HepG2 (cell line): ENCODE data around the gene ASAP2. TPM values are rescaled to one million over a fixed set of nuclear protein-coding genes. Genes with fewer than 3 reads are reported as not detected.

Experiments
- ATF5 ChIP-seq: sonication (generic); formaldehyde crosslinking; IDR thresholded peaks from 2 replicates; pipeline ENCODE4 v1.4.0; 2020; ENCODE audit warnings: mild to moderate bottlenecking, low read depth, missing genetic modification reagents
- BRCA1 ChIP-seq: sonication (generic); formaldehyde crosslinking; IDR thresholded peaks from 2 replicates; pipeline ENCODE4 v1.4.0; 2020; ENCODE audit warnings: missing genetic modification reagents
- CREBL2 ChIP-seq: sonication (generic); formaldehyde crosslinking; IDR thresholded peaks from 2 replicates; pipeline ENCODE4 v1.8.1; 2023; ENCODE audit warnings: missing genetic modification reagents, mild to moderate bottlenecking, borderline replicate concordance
- DNMT1 ChIP-seq: sonication (generic); formaldehyde crosslinking; IDR thresholded peaks from 2 replicates; pipeline ENCODE4 v1.5.1; 2020; ENCODE audit warnings: mild to moderate bottlenecking, missing genetic modification reagents
- GTF3A ChIP-seq: sonication (generic); formaldehyde crosslinking; conservative IDR thresholded peaks from 2 replicates; pipeline ENCODE4 v1.4.0; 2020; ENCODE audit warnings: mild to moderate bottlenecking, missing genetic modification reagents
- HMG20A ChIP-seq: IDR thresholded peaks from 2 replicates; pipeline ENCODE4 v1.6.1; 2016; ENCODE audit warnings: borderline replicate concordance
- KDM5B ChIP-seq: sonication (generic); formaldehyde crosslinking; IDR thresholded peaks from 2 replicates; pipeline ENCODE4 v1.4.0; 2020; ENCODE audit warnings: missing genetic modification reagents, mild to moderate bottlenecking, borderline replicate concordance
- KLF15 ChIP-seq: sonication (generic); formaldehyde crosslinking; IDR thresholded peaks from 2 replicates; pipeline ENCODE4 v1.8.1; 2023; ENCODE audit warnings: borderline replicate concordance, mild to moderate bottlenecking, inconsistent platforms, missing genetic modification reagents, mixed read lengths
- SMAD9 ChIP-seq: sonication (generic); formaldehyde crosslinking; IDR thresholded peaks from 2 replicates; pipeline ENCODE4 v1.5.1; 2020; ENCODE audit warnings: mild to moderate bottlenecking, missing genetic modification reagents
- XBP1 ChIP-seq: sonication (generic); formaldehyde crosslinking; IDR thresholded peaks from 2 replicates; pipeline ENCODE4 v1.5.0; 2020; ENCODE audit warnings: missing genetic modification reagents
- ZKSCAN5 ChIP-seq: sonication (generic); formaldehyde crosslinking; IDR thresholded peaks from 2 replicates; pipeline ENCODE4 v1.5.1; 2020; ENCODE audit warnings: mild to moderate bottlenecking, missing genetic modification reagents
- ZNF124 ChIP-seq: sonication (generic); formaldehyde crosslinking; IDR thresholded peaks from 2 replicates; pipeline ENCODE4 v1.4.0; 2020; ENCODE audit warnings: missing genetic modification reagents
- ZNF260 ChIP-seq: sonication (generic); formaldehyde crosslinking; IDR thresholded peaks from 2 replicates; pipeline ENCODE4 v1.4.0; 2020; ENCODE audit warnings: missing genetic modification reagents, low read depth, mild to moderate bottlenecking, borderline replicate concordance
- ZNF619 ChIP-seq: sonication (generic); formaldehyde crosslinking; IDR thresholded peaks from 2 replicates; pipeline ENCODE4 v1.4.0; 2020; ENCODE audit warnings: mild to moderate bottlenecking, missing genetic modification reagents
- ZNF639 ChIP-seq: conservative IDR thresholded peaks from 2 replicates; pipeline ENCODE4 v1.6.1; 2018; ENCODE audit warnings: missing genetic modification reagents
- ZNF674 ChIP-seq: sonication (generic); formaldehyde crosslinking; IDR thresholded peaks from 2 replicates; pipeline ENCODE4 v1.5.0; 2020; ENCODE audit warnings: low read depth, mild to moderate bottlenecking, missing genetic modification reagents
- ZNF720 ChIP-seq: sonication (generic); formaldehyde crosslinking; IDR thresholded peaks from 2 replicates; pipeline ENCODE4 v1.4.0; 2020; ENCODE audit warnings: missing genetic modification reagents
- ZNF891 ChIP-seq: sonication (generic); formaldehyde crosslinking; IDR thresholded peaks from 2 replicates; pipeline ENCODE4 v1.5.0; 2020; ENCODE audit warnings: mild to moderate bottlenecking, missing genetic modification reagents
- ZZZ3 ChIP-seq: sonication (generic); formaldehyde crosslinking; IDR thresholded peaks from 2 replicates; pipeline ENCODE4 v1.4.0; 2020; ENCODE audit warnings: missing genetic modification reagents, mild to moderate bottlenecking, borderline replicate concordance
- polyA plus RNA-seq, 8 experiments: library from polyadenylated mRNA; depleted of rRNA in 3 of 8; stranded (reverse) in 7 of 8; unstranded in 1 of 8; fragments of >200 nt; fragmentation: Illumina TruSeq in 4 of 8; extraction: Trizol in 4 of 8; gene quantifications; 2 replicates each; pipeline versions ENCODE4 v1.2.1 to v1.2.3, GENCODE V29; 2011 to 2016; ENCODE audit warnings: low read depth in 4 of 8, missing spikeins in 1 of 8, mixed read lengths in 1 of 8; ENCODE audit not compliant: insufficient read depth in 1 of 8
- total RNA-seq, 5 experiments: library from RNA; depleted of rRNA; stranded (reverse); fragments of >200 nt; fragmentation: Illumina TruSeq; extraction: Trizol; gene quantifications; 2 replicates each; pipeline ENCODE4 v1.2.3, GENCODE V29; 2016; ENCODE audit warnings: low read depth in 1 of 5
- TF ChIP-seq, protein P1 (sequence below): sonication (generic); formaldehyde crosslinking; IDR thresholded peaks from 2 replicates; pipeline ENCODE4 v1.8.0; 2022; ENCODE audit warnings: mild to moderate bottlenecking, missing genetic modification reagents; ENCODE audit not compliant: insufficient replicate concordance
- TF ChIP-seq, protein P2 (sequence below), 2 experiments: IDR thresholded peaks; 2 replicates each; pipeline ENCODE4 v1.6.1; 2011 to 2012; ENCODE audit warnings: low read length in 2 of 2, borderline replicate concordance in 1 of 2, low read depth in 1 of 2, mild to moderate bottlenecking in 1 of 2, moderate library complexity in 1 of 2

Gene ASAP2
- total and polyA plus RNA-seq, 2 of the 13 experiments (the other 11 are each of a cell fraction or from before 2014, with no cell fraction given): 7.3 to 22.3 TPM

DNA sequence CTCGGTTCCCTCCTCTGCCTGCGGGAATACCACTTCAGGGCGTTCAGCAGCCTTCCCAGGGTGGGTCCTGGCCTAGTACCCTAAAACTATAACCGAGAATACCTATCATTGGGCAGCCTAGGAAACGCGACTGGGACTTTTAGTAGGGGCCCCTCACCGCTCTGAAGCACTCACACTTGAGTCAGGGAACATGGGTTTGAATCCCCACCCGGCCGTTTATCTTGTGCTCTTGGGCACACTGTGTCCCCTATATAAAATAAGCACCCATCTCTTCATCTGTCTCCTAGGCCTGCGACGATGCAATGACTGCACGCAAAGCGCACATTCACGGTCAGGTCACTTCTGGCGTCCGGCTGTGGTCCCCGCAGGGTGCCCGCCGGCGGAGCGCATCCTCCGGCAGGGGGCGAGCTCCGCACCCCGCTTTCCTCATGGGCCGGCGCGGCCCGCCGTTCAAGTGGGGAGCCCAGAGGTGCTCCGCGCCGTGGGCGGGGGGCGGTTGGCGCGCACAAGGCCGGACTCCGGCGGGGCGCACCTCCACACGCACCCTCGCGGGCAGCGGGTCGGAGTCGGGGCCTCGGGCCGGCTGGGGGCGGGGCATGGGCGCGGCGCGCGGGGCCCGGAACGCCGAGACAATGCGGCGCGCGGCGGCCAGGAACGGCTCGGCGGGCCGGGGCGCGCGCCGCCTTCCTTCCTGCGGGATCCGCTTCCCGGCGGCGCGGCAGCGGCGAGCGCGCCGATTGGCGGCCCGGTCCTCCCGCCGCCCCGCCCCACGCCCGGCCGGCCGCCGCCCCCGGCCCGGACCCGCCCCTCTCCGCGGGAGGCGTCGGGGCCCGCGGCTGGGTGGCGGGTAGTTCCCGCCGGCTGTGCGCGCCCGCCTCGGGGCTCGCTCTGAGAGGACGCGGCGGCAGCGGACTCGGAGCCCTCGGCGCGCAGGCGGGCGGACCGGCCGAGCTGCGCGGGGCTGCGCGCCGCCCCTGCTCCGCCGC is at the start of gene ASAP2 (continued):
- TF ChIP-seq KLF15 (no peak), ATF5 (CRISPR knock-in tag) (no peak), ZNF720 (no peak), ZZZ3 (no peak), ZKSCAN5 (CRISPR knock-in tag) (no peak), DNMT1 (CRISPR knock-in tag) (0 out of 2 replicates have a peak, but pooled peaks have one; percentile 33), ZNF639 (CRISPR knock-in tag) (peak; percentile 90), BRCA1 (CRISPR knock-in tag) (no peak), KDM5B (CRISPR knock-in tag) (peak; percentile 69; the same call in 1 of the 2 replicates), CREBL2 (CRISPR knock-in tag) (0 out of 2 replicates have a peak, but pooled peaks have one; percentile 25), HMG20A (CRISPR knock-in tag) (no peak), ZNF260 (CRISPR knock-in tag) (no peak), ZNF891 (no peak; the same call in 1 of the 2 replicates), SMAD9 (no peak), ZNF619 (CRISPR knock-in tag) (no peak), GTF3A (CRISPR knock-in tag) (no peak), XBP1 (no peak), ZNF674 (CRISPR knock-in tag) (no peak), ZNF124 (CRISPR knock-in tag) (0 out of 2 replicates have a peak, but pooled peaks have one; percentile 26)
- TF ChIP-seq, protein P1, sequence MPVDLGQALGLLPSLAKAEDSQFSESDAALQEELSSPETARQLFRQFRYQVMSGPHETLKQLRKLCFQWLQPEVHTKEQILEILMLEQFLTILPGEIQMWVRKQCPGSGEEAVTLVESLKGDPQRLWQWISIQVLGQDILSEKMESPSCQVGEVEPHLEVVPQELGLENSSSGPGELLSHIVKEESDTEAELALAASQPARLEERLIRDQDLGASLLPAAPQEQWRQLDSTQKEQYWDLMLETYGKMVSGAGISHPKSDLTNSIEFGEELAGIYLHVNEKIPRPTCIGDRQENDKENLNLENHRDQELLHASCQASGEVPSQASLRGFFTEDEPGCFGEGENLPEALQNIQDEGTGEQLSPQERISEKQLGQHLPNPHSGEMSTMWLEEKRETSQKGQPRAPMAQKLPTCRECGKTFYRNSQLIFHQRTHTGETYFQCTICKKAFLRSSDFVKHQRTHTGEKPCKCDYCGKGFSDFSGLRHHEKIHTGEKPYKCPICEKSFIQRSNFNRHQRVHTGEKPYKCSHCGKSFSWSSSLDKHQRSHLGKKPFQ (CRISPR knock-in tag): no peak
- TF ChIP-seq, protein P2, sequence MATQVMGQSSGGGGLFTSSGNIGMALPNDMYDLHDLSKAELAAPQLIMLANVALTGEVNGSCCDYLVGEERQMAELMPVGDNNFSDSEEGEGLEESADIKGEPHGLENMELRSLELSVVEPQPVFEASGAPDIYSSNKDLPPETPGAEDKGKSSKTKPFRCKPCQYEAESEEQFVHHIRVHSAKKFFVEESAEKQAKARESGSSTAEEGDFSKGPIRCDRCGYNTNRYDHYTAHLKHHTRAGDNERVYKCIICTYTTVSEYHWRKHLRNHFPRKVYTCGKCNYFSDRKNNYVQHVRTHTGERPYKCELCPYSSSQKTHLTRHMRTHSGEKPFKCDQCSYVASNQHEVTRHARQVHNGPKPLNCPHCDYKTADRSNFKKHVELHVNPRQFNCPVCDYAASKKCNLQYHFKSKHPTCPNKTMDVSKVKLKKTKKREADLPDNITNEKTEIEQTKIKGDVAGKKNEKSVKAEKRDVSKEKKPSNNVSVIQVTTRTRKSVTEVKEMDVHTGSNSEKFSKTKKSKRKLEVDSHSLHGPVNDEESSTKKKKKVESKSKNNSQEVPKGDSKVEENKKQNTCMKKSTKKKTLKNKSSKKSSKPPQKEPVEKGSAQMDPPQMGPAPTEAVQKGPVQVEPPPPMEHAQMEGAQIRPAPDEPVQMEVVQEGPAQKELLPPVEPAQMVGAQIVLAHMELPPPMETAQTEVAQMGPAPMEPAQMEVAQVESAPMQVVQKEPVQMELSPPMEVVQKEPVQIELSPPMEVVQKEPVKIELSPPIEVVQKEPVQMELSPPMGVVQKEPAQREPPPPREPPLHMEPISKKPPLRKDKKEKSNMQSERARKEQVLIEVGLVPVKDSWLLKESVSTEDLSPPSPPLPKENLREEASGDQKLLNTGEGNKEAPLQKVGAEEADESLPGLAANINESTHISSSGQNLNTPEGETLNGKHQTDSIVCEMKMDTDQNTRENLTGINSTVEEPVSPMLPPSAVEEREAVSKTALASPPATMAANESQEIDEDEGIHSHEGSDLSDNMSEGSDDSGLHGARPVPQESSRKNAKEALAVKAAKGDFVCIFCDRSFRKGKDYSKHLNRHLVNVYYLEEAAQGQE (IDR thresholded peaks at IDR 0.05; ENCODE audit: borderline replicate concordance in 1 of 2, low read depth in 1 of 2, low read length in 2 of 2): no peak
